HepG2 (cell line): ENCODE results near the gene PRDX5. TPM values are rescaled to one million over a fixed set of nuclear protein-coding genes. Genes with fewer than 3 reads are reported as not detected.

Experiments used
- ATRX ChIP-seq: sonication (generic); formaldehyde crosslinking; IDR thresholded peaks from 2 replicates; pipeline ENCODE4 v1.4.0; 2020; ENCODE audit warnings: missing genetic modification reagents, borderline replicate concordance
- FOXK2 ChIP-seq: fragments of 450-650 bp; IDR thresholded peaks from 2 replicates; pipeline ENCODE4 v1.6.1; 2016
- HIVEP1 ChIP-seq: sonication (generic); formaldehyde crosslinking; IDR thresholded peaks from 2 replicates; pipeline ENCODE4 v1.4.0; 2020; ENCODE audit warnings: mild to moderate bottlenecking, missing genetic modification reagents
- HMGXB3 ChIP-seq: sonication (generic); formaldehyde crosslinking; IDR thresholded peaks from 2 replicates; pipeline ENCODE4 v1.4.0; 2020; ENCODE audit warnings: missing genetic modification reagents, borderline replicate concordance
- ONECUT2 ChIP-seq: sonication (generic); formaldehyde crosslinking; IDR thresholded peaks from 2 replicates; pipeline ENCODE4 v1.4.0; 2020; ENCODE audit warnings: missing genetic modification reagents
- PHF21A ChIP-seq: sonication (generic); formaldehyde crosslinking; IDR thresholded peaks from 2 replicates; pipeline ENCODE4 v1.5.0; 2020; ENCODE audit warnings: mild to moderate bottlenecking, missing genetic modification reagents
- PHF5A ChIP-seq: IDR thresholded peaks from one replicate; pipeline ENCODE4 v1.6.1; 2018; ENCODE audit warnings: low read depth, missing genetic modification reagents; ENCODE audit not compliant: unreplicated experiment
- REL ChIP-seq: sonication (generic); formaldehyde crosslinking; conservative IDR thresholded peaks from 2 replicates; pipeline ENCODE4 v1.8.0; 2022; ENCODE audit warnings: mild to moderate bottlenecking, missing genetic modification reagents, moderate library complexity
- THAP11 ChIP-seq: IDR thresholded peaks from 2 replicates; pipeline ENCODE4 v1.6.1; 2016; ENCODE audit warnings: missing biosample characterization, missing genetic modification reagents
- ZBTB34 ChIP-seq: sonication (generic); formaldehyde crosslinking; IDR thresholded peaks from 2 replicates; pipeline ENCODE4 v1.8.0; 2022; ENCODE audit warnings: mild to moderate bottlenecking, missing genetic modification reagents
- ZNF614 ChIP-seq: IDR thresholded peaks from 2 replicates; pipeline ENCODE4 v1.6.1; 2018; ENCODE audit warnings: missing biosample characterization, missing genetic modification reagents, inconsistent platforms, borderline replicate concordance
- ZNF749 ChIP-seq: sonication (generic); formaldehyde crosslinking; IDR thresholded peaks from 2 replicates; pipeline ENCODE4 v1.8.0; 2022; ENCODE audit warnings: mild to moderate bottlenecking, missing genetic modification reagents, moderate library complexity, borderline replicate concordance
- ZNF776 ChIP-seq: sonication (generic); formaldehyde crosslinking; IDR thresholded peaks from 2 replicates; pipeline ENCODE4 v1.4.0; 2020; ENCODE audit warnings: mild to moderate bottlenecking, missing genetic modification reagents
- polyA plus RNA-seq, 8 experiments: library from polyadenylated mRNA; depleted of rRNA in 3 of 8; stranded (reverse) in 7 of 8; unstranded in 1 of 8; fragments of >200 nt; fragmentation: Illumina TruSeq in 4 of 8; extraction: Trizol in 4 of 8; gene quantifications; 2 replicates each; pipeline versions ENCODE4 v1.2.1 to v1.2.3, GENCODE V29; 2011 to 2016; ENCODE audit warnings: low read depth in 4 of 8, missing spikeins in 1 of 8, mixed read lengths in 1 of 8; ENCODE audit not compliant: insufficient read depth in 1 of 8
- total RNA-seq, 5 experiments: library from RNA; depleted of rRNA; stranded (reverse); fragments of >200 nt; fragmentation: Illumina TruSeq; extraction: Trizol; gene quantifications; 2 replicates each; pipeline ENCODE4 v1.2.3, GENCODE V29; 2016; ENCODE audit warnings: low read depth in 1 of 5
- TF ChIP-seq, protein P1 (sequence below): sonication (generic); formaldehyde crosslinking; IDR thresholded peaks from 2 replicates; pipeline ENCODE4 v1.4.0; 2020; ENCODE audit warnings: mild to moderate bottlenecking, missing genetic modification reagents
- TF ChIP-seq, protein P2 (sequence below), 2 experiments: sonication (generic) in 1 of 2; formaldehyde crosslinking in 1 of 2; IDR thresholded peaks; 2 replicates each; pipeline versions ENCODE4 v1.6.1 to v1.9.0; 2014 to 2022; ENCODE audit warnings: antibody characterized with exemption in 1 of 2, borderline replicate concordance in 1 of 2, inconsistent platforms in 1 of 2, low read depth in 1 of 2, missing genetic modification reagents in 1 of 2

Gene PRDX5
- total and polyA plus RNA-seq, 2 of the 13 experiments (the other 11 are each of a cell fraction or from before 2014, with no cell fraction given) = 215 to 311 TPM

- TF ChIP-seq ATRX = no peak
- TF ChIP-seq, protein P1, sequence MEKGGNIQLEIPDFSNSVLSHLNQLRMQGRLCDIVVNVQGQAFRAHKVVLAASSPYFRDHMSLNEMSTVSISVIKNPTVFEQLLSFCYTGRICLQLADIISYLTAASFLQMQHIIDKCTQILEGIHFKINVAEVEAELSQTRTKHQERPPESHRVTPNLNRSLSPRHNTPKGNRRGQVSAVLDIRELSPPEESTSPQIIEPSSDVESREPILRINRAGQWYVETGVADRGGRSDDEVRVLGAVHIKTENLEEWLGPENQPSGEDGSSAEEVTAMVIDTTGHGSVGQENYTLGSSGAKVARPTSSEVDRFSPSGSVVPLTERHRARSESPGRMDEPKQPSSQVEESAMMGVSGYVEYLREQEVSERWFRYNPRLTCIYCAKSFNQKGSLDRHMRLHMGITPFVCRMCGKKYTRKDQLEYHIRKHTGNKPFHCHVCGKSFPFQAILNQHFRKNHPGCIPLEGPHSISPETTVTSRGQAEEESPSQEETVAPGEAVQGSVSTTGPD = no peak
- no peak for TF ChIP-seq HMGXB3 (CRISPR knock-in tag)
- no peak for TF ChIP-seq ZBTB34 (CRISPR knock-in tag)
- TF ChIP-seq PHF21A (CRISPR knock-in tag) = peak; percentile 87
- no peak for TF ChIP-seq HIVEP1
- TF ChIP-seq ZNF614 (CRISPR knock-in tag) = peak; percentile 34; the same call in 1 of the 2 replicates
- no peak; the same call in 1 of the 2 replicates for TF ChIP-seq THAP11 (CRISPR knock-in tag)
- TF ChIP-seq ZNF749 = peak; percentile 31; the same call in 1 of the 2 replicates
- TF ChIP-seq ZNF776 (CRISPR knock-in tag) = no peak; the same call in 1 of the 2 replicates
- TF ChIP-seq PHF5A = no peak
- TF ChIP-seq ONECUT2 = no peak
- TF ChIP-seq, protein P2, sequence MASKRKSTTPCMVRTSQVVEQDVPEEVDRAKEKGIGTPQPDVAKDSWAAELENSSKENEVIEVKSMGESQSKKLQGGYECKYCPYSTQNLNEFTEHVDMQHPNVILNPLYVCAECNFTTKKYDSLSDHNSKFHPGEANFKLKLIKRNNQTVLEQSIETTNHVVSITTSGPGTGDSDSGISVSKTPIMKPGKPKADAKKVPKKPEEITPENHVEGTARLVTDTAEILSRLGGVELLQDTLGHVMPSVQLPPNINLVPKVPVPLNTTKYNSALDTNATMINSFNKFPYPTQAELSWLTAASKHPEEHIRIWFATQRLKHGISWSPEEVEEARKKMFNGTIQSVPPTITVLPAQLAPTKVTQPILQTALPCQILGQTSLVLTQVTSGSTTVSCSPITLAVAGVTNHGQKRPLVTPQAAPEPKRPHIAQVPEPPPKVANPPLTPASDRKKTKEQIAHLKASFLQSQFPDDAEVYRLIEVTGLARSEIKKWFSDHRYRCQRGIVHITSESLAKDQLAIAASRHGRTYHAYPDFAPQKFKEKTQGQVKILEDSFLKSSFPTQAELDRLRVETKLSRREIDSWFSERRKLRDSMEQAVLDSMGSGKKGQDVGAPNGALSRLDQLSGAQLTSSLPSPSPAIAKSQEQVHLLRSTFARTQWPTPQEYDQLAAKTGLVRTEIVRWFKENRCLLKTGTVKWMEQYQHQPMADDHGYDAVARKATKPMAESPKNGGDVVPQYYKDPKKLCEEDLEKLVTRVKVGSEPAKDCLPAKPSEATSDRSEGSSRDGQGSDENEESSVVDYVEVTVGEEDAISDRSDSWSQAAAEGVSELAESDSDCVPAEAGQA (IDR thresholded peaks at IDR 0.05; ENCODE audit: low read depth) = no peak
- TF ChIP-seq, protein P2 (CRISPR knock-in tag; IDR thresholded peaks at IDR 0.05; ENCODE audit: borderline replicate concordance) = no peak
- TF ChIP-seq REL (CRISPR knock-in tag) = no peak
- TF ChIP-seq FOXK2 = no peak
These were observed at the start of gene PRDX5 (continued) for GRCh38 chr11:64317961-64318765.
